Choroid plexus epithelial cell (primary cell): Measurements from ENCODE around the gene CHMP4A.
"Not testable (repeated sequence)": the region's sequence is repeated elsewhere in the genome, so short reads cannot be mapped to it uniquely, and the experiment has no call there.

ENCODE experiments used
- DNase-seq: peaks from one replicate; pipeline ENCODE4 v3.0.0-alpha.2; 2010; ENCODE audit warnings: low read depth
- H3K4me3 ChIP-seq: 2 replicates; pipeline ENCODE4 v1.5.1; 2011; ENCODE audit warnings: low read depth, mild to moderate bottlenecking, control low read depth, low read length, moderate library complexity
- TF ChIP-seq, protein P1 (sequence below): conservative IDR thresholded peaks from 2 replicates; pipeline ENCODE4 v1.5.1; 2011; ENCODE audit warnings: low read depth, mild to moderate bottlenecking, control low read depth, inconsistent platforms, low read length, moderate library complexity

The CHMP4A gene

DNA sequence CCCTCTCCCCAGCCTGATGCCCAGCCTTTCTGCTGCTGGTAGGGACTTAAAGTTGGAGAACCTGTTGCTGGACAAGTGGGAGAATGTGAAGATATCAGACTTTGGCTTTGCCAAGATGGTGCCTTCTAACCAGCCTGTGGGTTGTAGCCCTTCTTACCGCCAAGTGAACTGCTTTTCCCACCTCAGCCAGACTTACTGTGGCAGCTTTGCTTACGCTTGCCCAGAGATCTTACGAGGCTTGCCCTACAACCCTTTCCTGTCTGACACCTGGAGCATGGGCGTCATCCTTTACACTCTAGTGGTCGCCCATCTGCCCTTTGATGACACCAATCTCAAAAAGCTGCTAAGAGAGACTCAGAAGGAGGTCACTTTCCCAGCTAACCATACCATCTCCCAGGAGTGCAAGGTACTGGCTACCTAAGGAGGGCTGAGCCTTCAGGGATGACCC lies 6.2 kb downstream of the CHMP4A start:
- H3K4me3 ChIP-seq: no peak overlapping the region
- TF ChIP-seq, protein P1, sequence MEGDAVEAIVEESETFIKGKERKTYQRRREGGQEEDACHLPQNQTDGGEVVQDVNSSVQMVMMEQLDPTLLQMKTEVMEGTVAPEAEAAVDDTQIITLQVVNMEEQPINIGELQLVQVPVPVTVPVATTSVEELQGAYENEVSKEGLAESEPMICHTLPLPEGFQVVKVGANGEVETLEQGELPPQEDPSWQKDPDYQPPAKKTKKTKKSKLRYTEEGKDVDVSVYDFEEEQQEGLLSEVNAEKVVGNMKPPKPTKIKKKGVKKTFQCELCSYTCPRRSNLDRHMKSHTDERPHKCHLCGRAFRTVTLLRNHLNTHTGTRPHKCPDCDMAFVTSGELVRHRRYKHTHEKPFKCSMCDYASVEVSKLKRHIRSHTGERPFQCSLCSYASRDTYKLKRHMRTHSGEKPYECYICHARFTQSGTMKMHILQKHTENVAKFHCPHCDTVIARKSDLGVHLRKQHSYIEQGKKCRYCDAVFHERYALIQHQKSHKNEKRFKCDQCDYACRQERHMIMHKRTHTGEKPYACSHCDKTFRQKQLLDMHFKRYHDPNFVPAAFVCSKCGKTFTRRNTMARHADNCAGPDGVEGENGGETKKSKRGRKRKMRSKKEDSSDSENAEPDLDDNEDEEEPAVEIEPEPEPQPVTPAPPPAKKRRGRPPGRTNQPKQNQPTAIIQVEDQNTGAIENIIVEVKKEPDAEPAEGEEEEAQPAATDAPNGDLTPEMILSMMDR: no peak
- DNase-seq: no peak

DNA sequence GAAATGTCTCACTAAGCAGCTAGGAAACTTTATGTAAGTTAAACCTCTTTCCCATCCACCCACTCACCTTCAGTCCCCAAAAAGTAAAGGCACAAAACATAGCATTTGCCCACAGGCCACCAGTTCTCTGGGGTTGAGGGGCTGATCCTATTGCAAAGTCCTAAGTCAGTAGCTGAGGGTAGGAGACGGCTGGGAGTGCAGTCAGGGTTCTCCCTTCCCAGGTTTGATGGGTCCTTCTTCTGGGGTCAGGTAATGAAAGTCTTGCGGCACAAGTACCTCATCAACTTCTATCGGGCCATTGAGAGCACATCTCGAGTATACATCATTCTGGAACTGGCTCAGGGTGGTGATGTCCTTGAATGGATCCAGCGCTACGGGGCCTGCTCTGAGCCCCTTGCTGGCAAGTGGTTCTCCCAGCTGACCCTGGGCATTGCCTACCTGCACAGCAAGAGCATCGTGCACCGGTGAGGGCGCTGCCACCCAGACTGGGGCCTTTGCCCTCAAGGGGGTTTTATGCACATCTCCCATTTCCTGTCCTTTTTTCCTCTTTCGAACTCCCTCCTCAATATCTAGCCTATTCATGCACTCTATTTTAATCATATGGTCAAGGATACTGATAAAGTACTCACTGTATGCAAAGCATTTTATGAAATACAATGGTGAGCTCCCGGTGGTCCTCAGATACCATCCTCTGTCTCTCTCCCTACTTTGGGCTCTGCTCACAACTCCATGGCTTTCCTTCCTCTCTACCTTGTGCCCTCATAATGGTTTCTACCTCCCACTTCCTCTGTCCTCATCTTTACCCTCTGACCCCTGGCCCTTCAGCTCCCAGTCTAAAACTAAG lies 6.8 kb downstream of the CHMP4A start:
- TF ChIP-seq, protein P1: no peak
- H3K4me3 ChIP-seq: no peak overlapping the region
- DNase-seq: no peak

DNA sequence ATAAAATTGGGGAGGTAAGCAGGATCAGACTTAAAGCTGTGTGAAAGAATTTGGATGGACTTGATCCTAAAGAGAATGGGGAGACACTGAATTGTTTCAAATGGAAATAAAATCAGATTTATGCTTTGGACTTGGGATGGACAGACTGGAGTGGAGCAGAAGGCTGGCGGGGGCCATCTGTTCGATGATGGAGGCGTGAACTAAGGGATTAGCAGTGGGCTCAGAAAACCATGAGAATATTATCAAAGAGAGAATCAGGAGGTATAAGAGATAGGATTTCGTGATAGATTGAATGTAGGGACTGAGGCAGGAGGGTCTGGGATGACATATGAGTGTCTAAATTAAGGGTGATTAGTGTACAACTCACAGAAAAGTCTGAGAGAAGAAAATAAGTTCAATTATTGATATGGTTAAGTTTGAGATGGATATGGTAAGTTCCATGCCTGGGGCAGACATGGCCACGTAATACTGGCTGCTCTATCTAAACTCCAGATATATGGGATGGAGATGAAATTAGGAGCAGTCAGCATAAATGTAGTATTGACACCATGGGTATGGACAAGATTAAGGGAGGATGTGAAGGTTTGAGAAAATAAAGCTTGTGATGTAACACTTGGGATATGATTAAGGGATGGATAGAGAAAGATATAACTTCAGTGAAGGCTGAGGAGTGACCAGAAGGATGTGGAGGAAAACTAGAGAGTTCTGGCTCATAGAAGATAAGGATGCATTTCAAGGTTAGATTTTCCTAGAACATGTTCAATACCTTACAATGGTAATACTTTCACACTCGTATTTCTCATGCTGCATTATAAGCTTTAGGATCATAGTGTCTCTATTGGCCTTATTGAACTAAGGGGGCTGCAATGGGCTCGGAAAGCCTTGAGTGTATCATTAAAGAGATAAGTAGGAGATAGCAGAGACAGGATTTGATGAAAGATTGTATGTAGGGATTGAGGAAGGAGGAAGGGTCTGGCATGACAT lies 8.8 kb downstream of the CHMP4A start:
- TF ChIP-seq, protein P1: no peak
- DNase-seq: no peak

DNA sequence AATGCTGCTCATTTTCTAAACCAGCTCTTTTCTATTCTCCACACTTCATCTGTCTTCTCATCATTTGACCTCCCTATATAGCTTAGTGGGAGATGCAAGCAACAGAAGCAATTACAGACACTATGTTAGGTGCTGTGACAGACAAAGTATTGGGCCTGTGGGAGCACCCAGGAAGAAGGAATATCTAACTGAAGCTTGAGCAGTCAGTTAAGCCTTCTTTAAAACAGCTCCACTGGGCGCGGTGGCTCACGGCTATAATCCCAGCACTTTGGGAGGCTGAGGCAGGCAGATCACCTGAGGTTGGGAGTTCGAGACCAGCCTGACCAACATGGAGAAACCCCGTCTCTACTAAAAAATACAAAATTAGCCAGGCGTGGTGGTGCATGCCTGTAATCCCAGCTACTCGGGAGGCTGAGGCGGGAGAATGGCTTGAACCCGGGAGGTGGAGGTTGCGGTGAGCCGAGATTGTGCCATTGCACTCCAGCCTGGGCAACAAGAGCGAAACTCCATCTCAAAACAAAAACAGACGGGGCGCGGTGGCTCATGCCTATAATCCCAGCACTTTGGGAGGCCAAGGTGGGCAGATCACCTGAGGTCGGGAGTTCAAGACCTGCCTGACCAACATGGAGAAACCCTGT lies 9.9 kb downstream of the CHMP4A start:
- H3K4me3 ChIP-seq, DNase-seq: not testable (repeated sequence)

More for the DNA sequence above, 8.8 kb downstream of the CHMP4A start:
- no peak overlapping the region for H3K4me3 ChIP-seq

DNA sequence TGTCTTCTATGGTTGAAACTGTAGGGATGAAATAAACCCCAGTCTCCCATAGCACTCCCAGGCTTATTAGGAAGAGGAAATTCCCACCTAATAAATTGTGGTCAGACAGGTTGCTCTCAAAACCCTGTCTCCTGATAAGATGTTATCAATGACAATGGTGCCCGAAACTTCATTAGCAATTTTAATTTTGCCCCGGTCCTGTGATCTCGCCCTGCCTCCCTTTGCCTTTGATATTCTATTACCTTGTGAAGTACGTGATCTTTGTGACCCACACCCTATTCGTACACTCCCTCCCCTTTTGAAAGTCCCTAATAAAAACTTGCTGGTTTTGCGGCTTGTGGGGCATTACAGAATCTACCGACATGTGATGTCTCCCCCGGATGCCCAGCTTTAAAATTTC lies 10.8 kb downstream of the CHMP4A start:
- DNase-seq: not testable (repeated sequence)

DNA sequence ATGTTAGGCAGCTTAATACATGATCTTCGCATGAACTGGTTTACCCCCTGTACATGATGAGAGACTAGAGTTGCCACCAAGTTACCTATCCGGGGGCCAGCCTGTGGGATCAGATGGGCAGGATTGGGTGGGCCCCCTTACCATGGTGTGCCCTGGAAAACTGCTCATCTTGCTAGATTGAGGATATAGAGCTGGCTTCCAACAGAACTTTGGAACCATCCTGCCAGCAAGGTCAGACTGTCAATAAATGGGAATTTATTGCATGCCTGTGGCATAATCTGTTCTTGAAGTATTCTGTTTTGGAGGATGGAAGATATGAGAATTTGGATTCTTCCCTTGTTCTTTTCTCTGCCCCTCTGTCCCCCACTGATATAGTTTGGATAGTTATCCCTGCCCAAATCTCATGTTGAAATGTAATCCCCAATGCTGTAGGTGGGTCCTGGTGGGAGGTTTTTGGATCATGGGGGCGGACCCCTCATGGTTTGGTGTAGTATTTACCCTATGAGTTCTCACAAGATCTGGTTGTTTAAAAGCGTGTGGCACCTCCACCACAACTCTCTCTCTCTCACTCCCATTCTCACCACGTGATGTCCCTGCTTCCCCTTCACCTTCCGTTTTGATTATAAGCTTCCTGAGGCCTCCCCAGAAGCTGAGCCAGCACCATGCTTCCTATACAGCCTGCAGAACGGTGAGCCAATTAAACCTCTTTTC lies 14.3 kb downstream of the CHMP4A start:
- TF ChIP-seq, protein P1: no peak
- no peak for DNase-seq
- H3K4me3 ChIP-seq: no peak overlapping the region

More for the DNA sequence above, 10.8 kb downstream of the CHMP4A start:
- not testable (repeated sequence) for H3K4me3 ChIP-seq

DNA sequence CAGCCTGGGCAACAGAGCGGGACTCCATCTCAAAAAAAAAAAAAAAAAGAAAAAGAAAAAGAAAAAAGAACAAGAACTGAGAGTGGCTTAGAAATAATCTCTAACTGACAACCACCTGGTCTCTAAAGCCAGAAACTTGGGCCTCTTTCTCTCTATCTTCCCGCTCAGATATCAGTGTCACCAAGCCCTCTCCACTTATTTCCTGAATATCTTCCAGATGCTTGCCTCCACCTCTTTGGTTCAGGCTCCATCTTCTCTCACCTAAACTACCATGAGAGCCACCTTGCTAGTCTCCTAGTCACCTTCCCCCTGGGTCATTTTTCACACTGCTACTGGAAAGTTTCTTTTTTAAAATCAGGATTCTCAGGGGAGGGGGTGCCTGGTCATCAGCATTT lies 16.2 kb downstream of the CHMP4A start:
- TF ChIP-seq, protein P1: no peak
- DNase-seq: no peak
- no peak overlapping the region for H3K4me3 ChIP-seq
